Stimulated activated CD4-positive, alpha-beta T cell treated with anti-CD3 and anti-CD28 coated beads, Interleukin-15, amount 100 ng/mL, for 1 hour (primary cell): ENCODE results near the gene NF1.
"Not testable (repeated sequence)": the region's sequence is repeated elsewhere in the genome, so short reads cannot be mapped to it uniquely, and the experiment has no call there.

Experiments used
- DNase-seq, 2 donors: peaks; one replicate each; pipeline ENCODE4 v3.0.0-alpha.2; 2020; ENCODE audit warnings: low read depth in 1 of 2, low spot score in 1 of 2

The NF1 gene

GRCh38 chr17:31378638-31379037, 283.9 kb downstream of the NF1 start:
- DNase-seq, result no peak

GRCh38 chr17:31379597-31380205, 284.9 kb downstream of the NF1 start:
- no peak for DNase-seq

- DNase-seq, result no peak
Observed at GRCh38 chr17:31381165-31381668, 286.4 kb downstream of the NF1 start.

- not testable (repeated sequence) for DNase-seq
Observed at GRCh38 chr17:31382668-31383275, 288.0 kb downstream of the NF1 start.

GRCh38 chr17:31383488-31383887, 288.7 kb downstream of the NF1 start:
- not testable (repeated sequence) for DNase-seq

- no peak for DNase-seq
Observed at GRCh38 chr17:31385428-31386285, 290.9 kb downstream of the NF1 start.

- no peak for DNase-seq
Observed at GRCh38 chr17:31386542-31387075, 291.8 kb downstream of the NF1 start.

GRCh38 chr17:31387438-31387837, 292.7 kb downstream of the NF1 start:
- DNase-seq, result no peak

- DNase-seq, result no peak
Observed at GRCh38 chr17:31388351-31388750, 293.6 kb downstream of the NF1 start.

- DNase-seq, result peak in 1 of 2 donors; percentile 37
Observed at GRCh38 chr17:31388770-31389656, 294.2 kb downstream of the NF1 start.

- DNase-seq, result no peak
Observed at GRCh38 chr17:31389657-31390381, 295.0 kb downstream of the NF1 start.

- no peak for DNase-seq
Observed at GRCh38 chr17:31390426-31390747, 295.6 kb downstream of the NF1 start.

GRCh38 chr17:31390748-31391495, 296.1 kb downstream of the NF1 start:
- DNase-seq, result no peak

GRCh38 chr17:31391496-31391949, 296.7 kb downstream of the NF1 start, which contains the start of gene RAB11FIP4:
TSS of gene RAB11FIP4 (plus strand) at chr17:31391675. CDS start at chr17:31391853, 178 bp downstream.
- no peak for DNase-seq

GRCh38 chr17:31392002-31392855, 297.5 kb downstream of the NF1 start:
- DNase-seq, result no peak

GRCh38 chr17:31392856-31393748, 298.3 kb downstream of the NF1 start:
- DNase-seq, result no peak

GRCh38 chr17:31393749-31394146, 299.0 kb downstream of the NF1 start:
- DNase-seq, result no peak
